HG03571 (cell line): ENCODE data around the gene PPP2R2C.

Experiments
- ATAC-seq: cut with Tn5 transposase; IDR thresholded peaks from one replicate; pipeline ENCODE4 v1.9.1; 2021; ENCODE audit not compliant: unreplicated experiment

Gene PPP2R2C

GRCh38 chr4:6348408-6348807 lies 124.0 kb downstream of the PPP2R2C start:
- no peak for ATAC-seq

- no peak for ATAC-seq
Observed at GRCh38 chr4:6347511-6348045, 124.8 kb downstream of the PPP2R2C start.

- no peak for ATAC-seq
Observed at GRCh38 chr4:6346373-6347110, 125.9 kb downstream of the PPP2R2C start.

- ATAC-seq: no peak
Observed at GRCh38 chr4:6345866-6346265, 126.5 kb downstream of the PPP2R2C start.

DNA sequence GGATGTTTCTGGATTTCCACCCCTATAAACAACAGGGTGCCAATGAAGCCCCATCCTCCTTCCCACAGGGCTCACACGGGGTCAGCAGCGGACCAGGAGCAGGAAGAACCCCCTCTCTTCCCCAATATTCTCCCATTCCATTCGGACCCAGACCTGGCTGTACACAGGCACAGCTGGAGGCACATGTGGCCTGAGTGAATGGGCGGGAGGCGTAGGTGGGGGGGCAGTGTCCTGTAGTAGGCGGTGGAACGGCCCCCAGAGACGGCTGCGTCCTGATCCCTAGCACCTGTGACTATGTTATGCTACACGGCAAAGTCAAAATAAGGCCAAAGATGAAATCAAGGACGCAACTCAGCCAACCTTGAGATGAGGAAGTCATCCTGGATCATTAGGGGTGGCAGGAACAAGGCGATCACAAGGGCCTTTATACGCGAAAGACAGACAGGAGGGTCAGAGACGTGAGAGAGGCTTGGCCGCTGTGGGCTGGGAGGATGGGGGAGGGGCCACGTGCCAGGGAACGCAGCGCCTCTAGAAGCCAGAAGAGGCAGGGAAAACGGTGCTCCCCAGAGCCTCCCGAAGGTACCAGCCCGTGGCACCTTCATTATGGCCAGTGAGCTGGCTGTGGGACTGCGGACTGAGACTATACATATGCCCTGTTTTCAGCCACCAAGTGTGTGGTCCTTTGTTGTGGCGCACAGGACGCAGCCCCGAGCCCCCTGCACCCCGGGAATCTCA lies 127.2 kb downstream of the PPP2R2C start:
- ATAC-seq: no peak

GRCh38 chr4:6343939-6344408 lies 128.4 kb downstream of the PPP2R2C start:
- no peak for ATAC-seq

DNA sequence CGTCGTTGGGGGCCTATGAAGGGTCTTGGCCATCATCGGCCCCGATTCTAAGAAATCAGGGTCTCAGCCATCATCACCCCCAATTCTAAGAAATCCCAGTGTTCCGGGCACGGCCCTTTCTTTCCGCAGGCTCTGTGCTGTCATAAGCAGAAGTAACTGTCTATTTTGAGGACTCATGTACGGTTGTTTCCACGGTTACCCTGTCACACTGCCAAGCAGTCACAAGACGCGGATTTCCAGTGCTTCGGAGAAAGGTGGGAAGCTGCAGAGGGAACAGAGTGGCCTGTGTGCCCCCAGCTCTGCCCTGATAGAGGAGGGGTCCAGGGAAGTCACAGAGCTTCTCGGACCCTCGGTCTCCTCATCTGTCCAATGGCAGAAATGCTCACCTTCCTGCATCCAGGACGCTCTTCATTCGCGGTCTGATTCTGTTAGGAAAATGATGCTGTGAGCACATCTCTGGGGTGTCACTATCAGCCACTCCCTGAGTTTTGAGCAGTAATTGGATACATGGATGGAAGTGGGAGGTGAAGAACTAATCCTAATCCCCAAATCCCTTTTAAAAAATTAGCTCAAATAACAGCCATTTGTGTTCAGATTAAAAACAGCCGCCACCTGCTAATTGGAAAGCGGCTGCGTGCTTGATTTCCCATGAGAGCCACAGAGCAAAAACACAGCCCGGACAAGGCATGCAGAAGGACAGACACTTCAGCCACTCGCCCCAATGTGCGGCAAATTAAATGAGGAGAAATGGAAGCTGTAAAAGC lies 129.7 kb downstream of the PPP2R2C start:
- ATAC-seq: no peak

GRCh38 chr4:6341696-6342095 lies 130.7 kb downstream of the PPP2R2C start:
- no peak for ATAC-seq

DNA sequence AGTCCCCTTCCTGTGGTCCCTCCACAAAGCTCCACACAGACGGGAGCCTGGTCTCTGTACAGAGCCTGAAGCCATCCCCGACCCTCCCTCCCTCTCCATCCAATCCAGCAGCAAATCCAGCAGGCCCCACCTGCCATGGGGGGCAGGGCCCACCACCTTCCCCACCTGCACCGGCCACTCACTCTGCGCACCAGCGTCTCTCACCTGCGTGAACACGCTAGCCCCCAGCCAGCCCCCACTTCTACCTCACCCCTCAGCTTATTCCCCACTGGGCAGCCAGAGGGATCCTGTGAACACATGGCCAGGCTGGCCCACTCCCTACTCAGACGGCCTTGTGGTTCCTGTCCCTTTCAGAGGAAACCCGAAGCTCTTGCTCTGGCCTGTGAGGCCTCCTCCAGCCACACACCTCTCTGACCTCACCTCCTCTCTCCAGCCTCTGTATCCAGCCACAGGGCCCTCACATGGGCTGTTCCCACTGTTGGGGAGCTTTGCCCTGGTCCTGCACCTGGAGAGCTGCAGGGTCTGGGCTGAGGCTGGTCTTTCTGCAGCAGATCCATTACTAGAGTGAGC lies 131.9 kb downstream of the PPP2R2C start:
- ATAC-seq: no peak

- ATAC-seq: no peak
Observed at GRCh38 chr4:6339818-6340445, 132.5 kb downstream of the PPP2R2C start.

GRCh38 chr4:6338951-6339817 lies 133.2 kb downstream of the PPP2R2C start:
- no peak for ATAC-seq

GRCh38 chr4:6338175-6338950 lies 134.1 kb downstream of the PPP2R2C start:
- ATAC-seq: peak; percentile 57

DNA sequence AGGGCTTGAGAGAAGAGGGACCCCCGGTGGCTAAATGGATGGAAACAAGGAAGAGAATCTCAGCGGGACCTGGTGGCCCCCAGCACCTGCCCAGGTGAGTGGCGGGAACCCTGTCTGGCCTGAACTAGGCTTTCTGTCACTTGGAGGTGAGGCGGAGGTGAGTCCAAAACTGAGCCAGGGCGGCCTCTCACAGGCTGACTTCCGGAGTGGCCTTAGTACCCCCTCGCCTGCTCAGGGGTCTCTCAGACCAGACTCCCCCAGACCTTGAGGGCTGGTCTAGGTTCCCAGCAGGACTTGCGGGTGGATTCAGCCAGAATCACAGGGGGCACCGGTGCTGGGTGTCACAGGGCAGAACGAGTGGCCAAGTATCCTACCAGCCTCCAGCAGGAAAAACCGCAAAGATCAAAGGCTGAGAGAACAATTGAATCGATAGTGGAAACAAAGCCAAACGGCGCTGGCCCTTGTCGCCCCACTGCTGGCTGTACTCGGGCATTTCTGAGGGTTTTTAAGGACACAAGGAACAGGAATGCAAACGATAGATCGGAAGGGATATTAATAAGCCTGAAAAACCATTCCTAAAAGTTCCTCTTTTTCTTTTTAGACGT lies 135.0 kb downstream of the PPP2R2C start:
- ATAC-seq: no peak

DNA sequence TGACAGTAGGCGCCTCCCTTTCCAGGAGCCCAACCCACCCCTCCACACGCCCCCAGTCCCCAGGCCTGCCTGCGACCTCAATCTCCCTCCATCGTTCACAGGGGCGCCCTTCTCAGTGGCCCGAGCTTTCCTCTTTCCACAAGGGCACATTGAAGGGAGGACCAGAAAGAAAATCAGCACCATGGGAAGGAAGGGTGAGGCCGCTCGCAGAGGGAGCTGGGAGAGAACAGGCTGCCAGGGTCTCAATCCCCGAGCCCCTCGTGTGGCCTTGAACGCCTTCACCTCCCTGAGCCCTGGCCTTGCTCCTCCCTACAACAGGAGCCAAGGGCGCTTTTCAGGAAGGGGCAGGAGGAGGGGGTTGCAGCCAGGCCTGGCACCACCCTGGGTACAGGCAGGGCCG lies 136.2 kb downstream of the PPP2R2C start:
- ATAC-seq: no peak

DNA sequence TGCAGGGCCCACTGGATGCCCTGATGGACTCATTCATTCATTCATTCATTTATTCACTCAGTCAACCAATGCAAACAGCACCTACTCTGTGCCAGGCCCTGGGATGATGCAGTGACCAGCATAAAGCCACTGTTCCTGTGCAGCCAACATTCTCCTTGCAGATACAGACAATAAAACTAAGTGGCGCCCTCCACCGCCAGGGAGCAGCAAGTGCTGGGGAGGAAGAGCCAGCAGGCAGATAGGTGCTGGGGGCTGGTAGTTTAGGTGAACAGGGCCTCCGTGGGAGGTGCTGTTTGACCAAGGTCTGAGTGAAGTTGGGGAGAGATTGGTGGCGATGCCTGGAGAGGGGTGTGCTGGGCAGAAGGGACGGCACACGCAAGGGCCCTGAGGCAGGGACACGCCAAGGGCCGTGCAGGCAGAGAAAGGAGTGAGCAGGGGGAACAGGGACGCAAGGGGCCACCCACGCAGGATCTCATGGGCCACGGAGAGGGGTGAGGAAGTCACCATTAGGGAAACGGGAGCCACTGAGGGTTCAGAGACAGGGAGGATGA lies 137.3 kb downstream of the PPP2R2C start:
- no peak for ATAC-seq

GRCh38 chr4:6334203-6334887 lies 138.1 kb downstream of the PPP2R2C start:
- no peak for ATAC-seq
